Raji (cell line): ENCODE data around the gene DCST2.

Source experiments
- POLR2A ChIP-seq: IDR thresholded peaks from 2 replicates; pipeline ENCODE4 v1.6.1; 2011; ENCODE audit warnings: low read depth, low read length, control low read depth; ENCODE audit not compliant: insufficient read depth

Gene DCST2

DNA sequence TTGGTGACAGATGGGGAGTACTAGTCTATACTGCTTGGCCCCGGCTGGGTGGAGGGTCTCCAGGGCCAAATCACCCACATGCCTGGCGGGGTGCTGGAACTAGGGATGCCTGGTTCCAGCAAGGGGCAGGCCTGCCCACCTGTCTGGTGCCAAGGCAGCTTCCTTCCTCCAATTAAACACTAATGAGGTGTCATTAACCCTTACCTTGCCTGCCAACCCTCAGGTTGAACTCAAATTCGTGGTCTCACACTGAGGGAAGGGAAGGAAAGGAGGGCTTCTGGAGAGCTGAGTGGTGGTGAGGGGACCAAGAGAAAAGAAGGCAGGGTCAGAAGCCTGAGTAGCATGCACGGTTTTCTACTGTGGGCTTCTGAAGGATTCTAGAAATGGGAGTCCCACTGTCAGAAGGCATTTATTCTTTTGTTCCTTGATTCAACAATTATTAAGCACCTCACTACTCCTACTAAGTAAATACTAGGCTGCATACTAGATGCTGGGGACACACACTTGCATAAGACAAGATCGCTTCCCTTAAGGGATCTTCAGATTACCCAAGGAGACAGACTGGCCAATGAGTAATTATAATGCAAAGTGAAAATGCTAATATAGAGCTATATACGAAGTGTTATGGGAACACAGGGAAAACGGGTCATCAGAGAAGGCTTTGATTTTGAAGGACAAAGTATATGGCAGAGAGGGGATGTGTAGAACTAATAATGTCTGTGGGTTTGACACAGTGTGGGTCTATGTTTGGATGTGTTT lies 39.1 kb upstream of the DCST2 start:
- no peak for TF ChIP-seq POLR2A

DNA sequence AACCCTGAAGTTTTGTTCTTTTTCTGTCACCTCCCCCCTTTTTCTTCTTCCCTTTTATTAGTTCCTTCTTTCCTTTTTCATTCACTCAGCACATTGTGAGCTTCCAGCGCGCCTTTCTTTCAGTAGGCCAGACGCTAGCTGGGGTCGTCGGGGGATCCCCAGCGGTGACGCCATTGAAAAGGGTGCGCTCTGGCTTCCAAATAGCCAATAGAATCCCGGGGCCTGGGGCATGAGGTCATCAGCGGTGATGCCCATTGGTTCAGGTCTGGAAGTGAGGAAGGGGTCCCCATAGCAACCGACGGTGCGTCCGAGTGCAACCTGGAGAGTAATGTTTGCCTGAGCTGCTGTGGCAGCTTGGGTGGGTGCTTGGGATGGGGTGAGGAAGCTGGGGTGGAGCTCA lies 38.1 kb upstream of the DCST2 start:
- no peak for TF ChIP-seq POLR2A

DNA sequence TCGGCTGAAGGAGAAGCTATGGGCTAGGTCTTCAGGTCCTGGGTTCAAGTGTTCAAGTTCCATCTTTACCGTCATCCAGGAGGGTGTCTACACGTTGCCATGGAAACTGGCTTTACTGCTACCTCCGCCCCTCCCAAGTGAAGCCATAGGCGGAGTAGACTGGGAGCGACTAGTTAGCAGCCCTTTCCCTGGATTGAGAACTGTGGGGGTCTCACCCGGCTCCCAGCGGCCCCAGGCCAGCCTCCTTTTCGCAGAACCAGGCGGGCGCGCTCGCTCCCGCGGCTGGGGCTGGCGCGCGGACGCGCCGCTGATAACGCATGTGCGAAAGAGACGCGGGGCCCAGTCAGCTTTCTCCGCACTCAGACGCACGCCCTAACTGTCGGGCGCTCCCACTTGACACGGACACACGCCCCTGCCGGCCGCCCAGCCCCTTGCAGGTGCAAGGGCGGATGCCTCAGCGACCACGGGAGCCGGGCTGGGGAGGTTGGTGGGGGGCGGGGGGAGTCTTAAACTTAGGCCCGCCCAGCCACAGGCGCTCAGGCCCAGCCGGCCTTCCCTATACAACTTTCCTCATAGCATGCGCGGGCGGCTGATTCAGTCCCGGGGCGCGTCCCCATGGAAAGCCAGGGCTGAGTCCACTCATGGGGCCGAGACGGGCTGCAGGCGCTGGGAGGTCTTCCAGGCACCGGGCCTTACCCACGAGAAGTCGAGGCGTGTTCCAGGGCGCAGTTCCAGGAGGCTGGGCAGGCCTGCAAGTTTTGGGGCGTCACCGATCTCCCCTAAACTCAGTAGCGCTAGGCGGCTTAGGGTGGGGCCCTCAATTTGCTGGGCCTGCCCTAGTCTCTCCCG lies 37.4 kb upstream of the DCST2 start:
- no peak for TF ChIP-seq POLR2A

DNA sequence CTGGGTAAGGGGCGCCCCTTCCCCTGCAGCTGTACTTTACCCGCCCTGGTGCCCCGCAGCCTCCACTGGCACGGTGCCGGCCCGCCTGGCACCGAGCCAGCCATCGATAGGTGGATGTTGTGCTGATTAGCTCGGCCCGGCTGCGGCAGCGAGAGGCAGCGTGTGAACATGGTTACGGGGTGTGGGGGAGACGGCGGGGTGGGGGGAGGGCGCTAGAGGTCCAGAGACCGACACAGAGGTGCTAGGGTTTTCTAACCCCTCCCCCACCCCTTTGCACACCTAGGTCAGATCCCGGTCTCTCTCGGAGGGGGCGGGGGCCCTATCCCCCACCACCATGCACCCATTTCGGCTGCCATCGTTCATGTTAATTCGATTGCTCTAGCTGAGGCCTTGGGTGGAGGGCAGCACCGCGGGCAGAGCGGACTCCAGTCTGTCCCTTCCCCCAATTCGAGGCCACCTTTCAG lies 36.6 kb upstream of the DCST2 start:
- no peak for TF ChIP-seq POLR2A

DNA sequence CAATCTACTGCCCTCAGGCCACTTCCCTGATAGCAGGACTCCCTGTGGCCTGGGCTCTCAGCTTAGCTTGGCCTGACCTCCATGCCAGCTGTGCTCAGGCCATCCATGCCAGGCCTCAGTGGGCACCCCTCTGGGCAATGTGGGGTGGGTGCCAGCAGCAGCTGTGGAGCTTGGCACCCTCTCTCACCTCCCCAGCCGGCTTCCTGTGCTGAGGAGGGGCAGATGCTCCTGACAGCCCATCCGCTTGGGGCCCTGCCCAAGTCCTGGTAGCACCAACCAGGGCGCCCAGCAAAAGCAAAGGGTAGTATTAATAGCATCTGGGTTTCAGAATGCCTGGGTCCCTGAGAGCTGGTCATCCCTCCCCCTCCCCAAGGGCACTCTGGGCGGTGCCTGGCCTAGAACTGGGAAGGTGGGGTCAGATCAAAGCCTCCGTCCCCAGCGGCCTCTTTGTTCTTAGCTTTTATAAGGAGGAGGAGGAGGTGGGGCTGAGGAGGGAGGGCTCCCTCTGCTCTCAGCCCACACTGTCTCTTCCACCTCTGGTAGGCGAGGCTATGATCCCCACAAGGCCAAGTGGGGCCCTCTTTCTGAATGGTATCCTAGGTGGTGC lies 36.1 kb upstream of the DCST2 start:
- TF ChIP-seq POLR2A = no peak

DNA sequence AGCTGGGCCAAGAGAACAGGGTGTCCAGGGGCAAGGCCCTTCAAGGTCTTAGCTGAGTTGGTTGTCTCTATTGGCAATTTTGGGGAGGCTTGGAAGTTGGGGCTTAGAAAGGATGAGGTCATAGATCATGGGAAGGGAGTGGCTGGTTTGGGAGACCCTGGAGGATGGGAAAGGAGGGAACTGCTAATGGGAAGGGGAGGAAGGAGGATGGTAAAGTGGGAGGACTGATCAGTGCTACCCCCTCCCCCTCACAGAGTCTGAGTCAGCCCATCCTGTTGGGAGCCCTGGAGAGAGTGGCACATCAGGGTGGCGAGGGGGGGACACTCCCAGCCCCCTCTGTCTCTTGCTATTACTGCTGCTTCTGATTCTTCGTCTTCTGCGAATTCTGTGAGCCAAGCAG lies 35.0 kb upstream of the DCST2 start:
- no peak for TF ChIP-seq POLR2A

DNA sequence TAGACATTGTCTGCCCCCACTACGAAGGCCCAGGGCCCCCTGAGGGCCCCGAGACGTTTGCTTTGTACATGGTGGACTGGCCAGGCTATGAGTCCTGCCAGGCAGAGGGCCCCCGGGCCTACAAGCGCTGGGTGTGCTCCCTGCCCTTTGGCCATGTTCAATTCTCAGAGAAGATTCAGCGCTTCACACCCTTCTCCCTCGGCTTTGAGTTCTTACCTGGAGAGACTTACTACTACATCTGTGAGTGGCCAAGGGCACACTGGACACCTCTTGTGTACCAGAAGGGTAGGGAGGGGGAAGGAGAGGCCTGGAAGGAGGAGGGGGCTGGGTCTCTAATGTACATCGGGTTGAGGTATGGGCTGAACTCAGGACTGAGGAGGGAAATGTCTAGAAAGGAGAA lies 33.2 kb upstream of the DCST2 start:
- no peak for TF ChIP-seq POLR2A

DNA sequence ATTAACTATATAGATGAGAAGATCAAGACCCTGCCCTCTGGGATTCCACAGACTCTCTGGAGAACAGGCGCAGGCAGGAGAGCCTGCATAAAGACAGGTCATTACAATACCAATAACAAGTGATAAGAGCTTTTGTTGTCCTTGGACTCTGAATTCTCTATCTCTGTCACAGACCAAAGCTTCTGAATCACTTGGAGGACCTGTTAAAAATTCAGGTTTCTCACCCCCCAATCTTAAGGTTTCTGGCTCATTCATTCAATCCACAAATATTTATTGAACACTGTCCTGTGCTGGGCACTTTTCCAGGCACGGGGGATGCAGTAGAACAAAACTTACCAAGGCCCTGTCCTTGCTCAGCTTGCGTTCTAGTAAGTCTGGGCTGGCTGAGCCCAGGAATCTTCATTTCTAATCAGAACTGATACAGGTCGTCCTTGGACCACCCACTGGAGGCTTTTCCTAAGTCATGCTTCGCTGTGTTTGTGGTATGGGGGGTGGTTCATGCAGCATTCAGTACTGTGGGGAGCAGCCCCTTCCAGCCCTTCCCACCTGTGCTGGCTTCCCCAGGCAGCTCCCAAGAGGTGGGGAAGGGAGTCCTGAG lies 31.4 kb upstream of the DCST2 start:
- no peak for TF ChIP-seq POLR2A

DNA sequence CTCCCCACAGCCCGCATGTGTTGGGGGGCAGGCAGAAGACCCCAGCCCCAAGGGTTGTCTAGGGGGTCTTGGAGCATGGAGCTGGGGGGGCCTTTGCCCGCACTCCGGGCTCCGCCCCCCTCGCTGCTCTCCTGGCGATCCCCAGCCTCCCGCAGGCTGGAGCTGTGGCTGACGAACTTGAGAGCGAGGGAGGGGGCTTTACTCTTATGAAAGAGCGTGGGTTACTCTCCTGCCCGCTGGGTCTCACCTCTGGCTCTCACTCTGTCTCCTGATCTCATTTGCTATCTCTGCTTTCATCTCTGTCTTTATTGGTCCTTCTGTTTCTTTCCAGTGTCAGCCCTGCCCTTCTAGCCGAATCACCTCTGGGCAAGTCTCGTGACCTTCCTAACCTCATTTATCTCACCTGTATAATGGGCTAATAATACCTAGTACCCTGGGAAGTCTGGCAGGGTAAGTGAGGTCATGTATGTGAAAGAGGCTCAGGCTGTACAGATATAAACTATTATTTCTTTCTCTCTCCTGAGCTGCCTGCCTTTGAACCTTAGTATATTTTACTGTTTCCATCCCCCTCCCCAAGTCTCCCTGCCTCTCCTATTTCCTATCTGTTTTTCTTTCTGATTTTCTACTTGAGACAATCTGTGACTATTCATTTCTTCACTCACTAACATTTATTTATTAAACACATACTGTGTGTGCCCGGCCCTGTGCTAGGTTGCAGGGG lies 30.7 kb upstream of the DCST2 start:
- no peak for TF ChIP-seq POLR2A

DNA sequence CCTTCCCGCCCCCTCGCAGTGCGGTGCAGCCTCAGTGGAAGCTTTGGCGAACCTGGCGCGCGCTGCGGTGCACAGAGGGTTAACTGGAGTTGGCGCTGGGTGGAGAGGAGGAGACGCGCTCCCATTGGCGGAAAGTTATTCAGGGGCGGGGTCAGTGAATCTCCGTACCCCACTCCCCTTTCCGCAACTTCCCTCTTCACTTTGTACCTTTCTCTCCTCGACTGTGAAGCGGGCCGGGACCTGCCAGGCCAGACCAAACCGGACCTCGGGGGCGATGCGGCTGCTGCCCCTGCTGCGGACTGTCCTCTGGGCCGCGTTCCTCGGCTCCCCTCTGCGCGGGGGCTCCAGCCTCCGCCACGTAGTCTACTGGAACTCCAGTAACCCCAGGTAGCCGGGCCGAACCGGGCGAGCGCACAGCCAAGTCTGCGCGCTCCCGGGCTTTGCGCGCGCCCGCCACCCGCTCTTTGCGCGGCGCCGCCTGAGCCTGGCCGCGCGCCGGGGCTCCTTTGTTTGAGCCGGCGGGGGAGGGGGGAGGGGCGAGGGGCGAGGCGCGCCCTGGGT lies 30.0 kb upstream of the DCST2 start, which contains the start of gene EFNA4:
Gene EFNA4 (plus strand): TSS at position 191 of the 561 bp plus-strand sequence. CDS start 84 bp downstream, at position 275.
- TF ChIP-seq POLR2A = peak; percentile 97

DNA sequence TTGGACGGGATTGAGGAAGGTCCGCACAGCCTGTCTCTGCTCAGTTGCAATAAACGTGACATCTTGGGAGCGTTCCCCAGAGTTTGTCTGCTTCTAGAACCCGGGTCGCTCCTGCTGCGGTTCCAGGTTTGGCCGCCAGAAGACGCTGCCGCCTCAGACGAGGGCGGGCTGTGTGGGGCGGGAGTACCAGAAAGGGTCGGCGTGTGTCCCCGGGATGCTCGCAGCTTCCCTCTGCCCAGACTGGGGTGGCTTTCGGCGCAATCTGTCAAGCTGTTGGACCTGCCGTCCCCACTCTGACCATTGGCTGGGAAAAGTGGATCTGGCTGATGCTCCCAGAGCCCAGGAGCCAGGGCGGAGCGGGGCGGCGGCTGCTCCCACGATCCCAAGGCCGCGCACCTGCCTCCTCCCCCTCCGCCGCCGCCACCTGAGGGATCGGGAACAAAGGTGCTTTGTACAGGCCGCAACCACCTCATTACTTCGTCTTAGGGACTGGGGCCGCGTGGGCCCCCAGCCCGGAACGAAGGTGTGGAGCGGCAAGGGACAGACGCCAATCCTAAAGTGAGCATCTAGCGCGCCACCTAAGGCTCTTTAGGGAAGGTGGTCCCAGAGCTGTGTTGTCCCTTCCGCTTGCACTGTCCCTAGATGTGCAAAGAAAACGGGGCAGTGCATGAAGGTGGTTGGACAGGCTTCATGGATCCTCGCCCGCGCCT lies 29.3 kb upstream of the DCST2 start:
- TF ChIP-seq POLR2A = peak; percentile 31; the same call in 1 of the 2 replicates

DNA sequence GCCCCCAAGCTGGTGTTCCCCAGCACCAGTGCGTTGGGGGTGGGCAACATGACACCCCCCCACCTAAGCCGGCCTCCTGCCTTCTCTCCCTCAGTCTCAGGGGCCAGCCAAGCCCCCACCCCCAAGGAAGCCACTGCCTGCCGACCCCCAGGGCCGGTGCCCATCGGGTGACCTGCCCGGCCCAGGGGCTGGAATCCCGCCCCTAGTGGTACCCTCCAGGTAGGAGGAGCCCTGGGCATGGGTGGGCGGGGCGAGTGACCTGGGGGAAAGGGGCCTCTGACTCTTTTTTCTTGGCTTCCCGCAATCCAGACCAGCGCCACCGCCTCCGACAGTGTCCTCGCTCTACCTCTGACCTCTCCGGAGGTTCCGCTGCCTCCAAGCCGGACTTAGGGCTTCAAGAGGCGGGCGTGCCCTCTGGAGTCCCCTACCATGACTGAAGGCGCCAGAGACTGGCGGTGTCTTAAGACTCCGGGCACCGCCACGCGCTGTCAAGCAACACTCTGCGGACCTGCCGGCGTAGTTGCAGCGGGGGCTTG lies 28.6 kb upstream of the DCST2 start:
- TF ChIP-seq POLR2A = no peak

DNA sequence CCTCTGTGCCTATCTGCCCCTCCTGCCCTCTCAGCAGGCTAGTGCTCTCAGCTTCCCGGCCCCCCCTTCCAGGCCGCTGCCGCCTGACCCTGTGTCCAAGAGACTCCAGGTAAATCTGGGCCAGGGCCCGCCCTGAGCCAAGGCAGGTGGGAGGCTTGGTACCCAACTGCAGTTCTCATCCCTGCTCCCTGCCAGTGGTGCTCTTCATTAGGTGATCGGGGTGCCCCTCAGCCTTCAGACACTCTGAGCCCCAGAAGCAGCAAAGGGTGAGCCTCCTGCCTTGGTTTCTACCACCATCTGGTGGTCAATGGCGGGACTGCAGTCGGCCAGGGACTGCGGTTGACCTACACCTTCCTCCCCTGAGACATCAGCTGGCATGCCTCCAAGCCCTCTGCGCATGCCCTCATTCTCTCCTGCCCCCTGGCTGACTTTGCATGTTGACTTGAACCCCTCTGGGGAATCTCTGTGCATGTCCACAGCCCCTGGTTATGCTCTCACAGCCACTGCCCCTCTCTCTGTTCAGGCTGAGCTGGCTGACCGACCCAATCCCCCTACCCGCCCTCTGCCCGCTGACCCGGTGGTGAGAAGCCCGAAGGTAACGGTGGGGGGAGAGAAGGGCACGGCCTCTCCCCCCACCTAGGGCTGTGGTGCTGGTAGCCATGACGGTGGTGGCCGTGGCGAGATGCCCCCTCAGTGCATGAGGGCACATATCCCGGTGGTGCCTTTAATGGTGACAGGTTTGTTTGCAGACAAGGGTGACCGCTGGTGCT lies 28.0 kb upstream of the DCST2 start:
- peak; percentile 29; the same call in 1 of the 2 replicates for TF ChIP-seq POLR2A
